B cell (primary cell): ENCODE data around the gene ZIC5. TPM values are rescaled to one million over a fixed set of nuclear protein-coding genes. Genes with fewer than 3 reads are reported as not detected.

Experiments
- ATAC-seq: fragments of 200-7000 bp; cut with Tn5 transposase; one replicate; pipeline ENCODE4 v1.10.0; 2021; ENCODE audit warnings: low read depth, mild to moderate bottlenecking, moderate number of reproducible peaks, moderate library complexity
- CTCF ChIA-PET: fragments of 350-600 bp; sonication (Branson Sonifier 250); formaldehyde crosslinking; loops from one replicate; lab custom pipeline; 2021; ENCODE audit warnings: antibody characterized with exemption, inconsistent platforms; lab: Charles Lee
- POLR2A ChIA-PET: fragments of 350-600 bp; sonication (Branson Sonifier 250); formaldehyde crosslinking; loops from one replicate; lab custom pipeline; 2021; ENCODE audit warnings: antibody characterized with exemption; lab: Charles Lee
- DNase-seq: peaks from one replicate; pipeline ENCODE4 v3.0.0; 2013
- H2AFZ ChIP-seq: 2 replicates; pipeline ENCODE4 v1.6.1; 2012; ENCODE audit warnings: mild to moderate bottlenecking, low read depth, low read length; ENCODE audit not compliant: insufficient read depth, poor library complexity, severe bottlenecking
- H3K27ac ChIP-seq, 2 donors: 1 replicate in 1 of 2; 2 replicates in 1 of 2; pipeline ENCODE4 v1.5.1; 2012 to 2013; ENCODE audit warnings: low read length in 2 of 2, mild to moderate bottlenecking in 2 of 2, moderate library complexity in 1 of 2
- H3K27me3 ChIP-seq, 4 experiments: fragments of 200-600 bp in 1 of 4; sonication (generic) in 1 of 4; replicated peaks in 1 of 4; 1 replicate in 2 of 4; 2 replicates in 2 of 4; pipeline versions ENCODE4 v1.6.1 to v1.7.0; 2013 to 2016; ENCODE audit warnings: low read length in 3 of 4, mild to moderate bottlenecking in 2 of 4, mixed read lengths in 1 of 4, moderate library complexity in 1 of 4; ENCODE audit not compliant: insufficient read depth in 4 of 4, control insufficient read depth in 3 of 4; ENCODE audit errors: control extremely low read depth in 1 of 4
- H3K36me3 ChIP-seq, 2 experiments: replicated peaks in 1 of 2; 1 replicate in 1 of 2; 2 replicates in 1 of 2; pipeline versions ENCODE4 v1.6.1 to v1.7.1; 2013; ENCODE audit warnings: low read length in 1 of 2; ENCODE audit not compliant: insufficient read depth in 2 of 2, control insufficient read depth in 1 of 2; ENCODE audit errors: control extremely low read depth in 1 of 2, extremely low read depth in 1 of 2
- H3K4me1 ChIP-seq, 2 donors: fragments of 200-600 bp in 1 of 2; sonication (generic) in 1 of 2; 1 replicate in 1 of 2; 2 replicates in 1 of 2; pipeline versions ENCODE4 v1.5.1 to v1.6.1; 2013 to 2017; ENCODE audit warnings: low read length in 2 of 2; ENCODE audit not compliant: control insufficient read depth in 2 of 2, insufficient read depth in 2 of 2
- H3K4me2 ChIP-seq: replicated peaks from 2 replicates; pipeline ENCODE3; 2012; ENCODE audit warnings: mild to moderate bottlenecking, low read depth, low read length; ENCODE audit not compliant: poor library complexity, severe bottlenecking
- H3K4me3 ChIP-seq, 5 experiments: fragments of 200-600 bp in 1 of 5; sonication (generic) in 1 of 5; 1 replicate in 3 of 5; 2 replicates in 2 of 5; pipeline versions ENCODE4 v1.5.1 to v1.7.0; 2011 to 2016; ENCODE audit warnings: low read length in 4 of 5, mild to moderate bottlenecking in 4 of 5, low read depth in 2 of 5, control low read depth in 1 of 5, moderate library complexity in 1 of 5; ENCODE audit not compliant: insufficient read depth in 1 of 5; ENCODE audit errors: control extremely low read depth in 1 of 5, extremely low read depth in 1 of 5
- H3K79me2 ChIP-seq: fragments of 200-600 bp; sonication (generic); one replicate; pipeline ENCODE4 v1.6.0; 2016; ENCODE audit warnings: low read length; ENCODE audit not compliant: control insufficient read depth, insufficient read depth
- H3K9ac ChIP-seq: fragments of 200-600 bp; sonication (generic); 2 replicates; pipeline ENCODE4 v1.6.1; 2017; ENCODE audit warnings: mild to moderate bottlenecking, low read length, moderate library complexity
- H3K9me3 ChIP-seq, 3 donors: one replicate each; pipeline versions ENCODE4 v1.6.1 to v1.7.1; 2013; ENCODE audit warnings: low read length in 2 of 3; ENCODE audit not compliant: control insufficient read depth in 2 of 3, insufficient read depth in 1 of 3; ENCODE audit errors: control extremely low read depth in 1 of 3
- H4K20me1 ChIP-seq: 2 replicates; pipeline ENCODE4 v1.6.0; 2012; ENCODE audit warnings: mild to moderate bottlenecking, low read length; ENCODE audit not compliant: insufficient read depth, control insufficient read depth, poor library complexity, severe bottlenecking
- H3K27ac Mint-ChIP-seq: one replicate; pipeline ENCODE4 v1.8.0; 2021; ENCODE audit warnings: mixed read lengths
- H3K27me3 Mint-ChIP-seq: one replicate; pipeline ENCODE4 v1.8.0; 2021; ENCODE audit warnings: mixed read lengths
- H3K4me1 Mint-ChIP-seq: one replicate; pipeline ENCODE4 v1.8.0; 2021; ENCODE audit warnings: mixed read lengths
- H3K4me3 Mint-ChIP-seq: one replicate; pipeline ENCODE4 v1.8.0; 2021; ENCODE audit warnings: mixed read lengths
- H3K9me3 Mint-ChIP-seq: one replicate; pipeline ENCODE4 v1.8.0; 2022; ENCODE audit warnings: mixed read lengths; ENCODE audit not compliant: insufficient read depth
- EZH2 ChIP-seq: IDR thresholded peaks from 2 replicates; pipeline ENCODE4 v1.6.1; 2012; ENCODE audit warnings: borderline replicate concordance, low read depth, mild to moderate bottlenecking, moderate library complexity, low read length; ENCODE audit not compliant: insufficient read depth, poor library complexity, severe bottlenecking
- WGBS: methylation state at CpG from one replicate; pipeline ENCODE4 v1.1.5; 2013; ENCODE audit warnings: missing lambda C conversion rate; ENCODE audit not compliant: insufficient coverage; 5-methylcytosine and 5-hydroxymethylcytosine counted together
- intact Hi-C: fragments of 100-400 bp; cut with micrococcal nuclease; formaldehyde crosslinking; loops from one replicate; pipeline ENCODE4 v1.10.0; 2022
- polyA plus RNA-seq: library from polyadenylated mRNA; depleted of rRNA; stranded (reverse); fragments of >200 nt; gene quantifications from 2 replicates; pipeline ENCODE4 v1.2.3, GENCODE V29; 2012
- total RNA-seq, 2 donors: library from RNA; stranded (reverse); fragments of 120-200 nt in 1 of 2; gene quantifications; 1 replicate in 1 of 2; 2 replicates in 1 of 2; pipeline versions ENCODE4 v1.2.3 to v1.2.4, GENCODE V29; 2013 to 2022
- TF ChIP-seq, protein P1 (sequence below): fragments of 200-600 bp; IDR thresholded peaks from one replicate; pipeline ENCODE4 v1.8.0; 2022; ENCODE audit warnings: antibody characterized with exemption, mild to moderate bottlenecking

The ZIC5 gene
- total and polyA plus RNA-seq, 2 donors (not counting 1 experiment from before 2014, with no cell fraction given), result not detected

DNA sequence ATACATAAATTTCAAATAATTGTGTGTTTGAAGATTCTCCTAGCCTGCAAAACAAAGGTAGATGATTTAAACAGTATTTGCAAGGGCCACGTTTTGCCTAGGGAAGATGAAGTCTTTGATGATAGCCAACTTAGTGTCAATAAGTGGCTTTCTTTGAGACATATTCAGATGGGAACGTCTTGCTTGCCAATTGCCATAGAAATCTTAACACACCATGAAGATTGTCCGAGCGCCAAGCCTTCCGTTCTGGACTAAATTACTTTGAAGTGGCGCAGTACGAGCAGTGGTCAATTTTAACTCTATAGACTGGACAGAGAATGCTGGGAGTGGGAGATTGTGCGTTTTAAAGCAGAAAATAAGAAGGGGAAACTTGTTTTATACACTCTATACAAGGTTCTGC is 9.9 kb downstream of the ZIC5 start:
- Histone ChIP-seq H3K9ac (no peak overlapping the region), H3K79me2 (no peaks in the 10 kb centered on the region), H3K9me3 (peaks cover 2 to 39% (median 4%) of the 10 kb centered on the region in 3 donors), H3K27me3 (peaks cover 2 to 83% (median 70%) of the 10 kb centered on the region in 4 experiments), H2AFZ (no peak overlapping the region), H3K4me1 (peaks cover 19 to 42% of the 10 kb centered on the region in 2 donors), H4K20me1 (no peaks in the 10 kb centered on the region), H3K36me3 (no peaks in the 10 kb centered on the region), H3K4me3 (no peak overlapping the region), H3K27ac (no peak overlapping the region), H3K4me2 (no peak overlapping the region)
- ChIA-PET POLR2A (no interaction called here), CTCF (no interaction called here)
- TF ChIP-seq, protein P1, sequence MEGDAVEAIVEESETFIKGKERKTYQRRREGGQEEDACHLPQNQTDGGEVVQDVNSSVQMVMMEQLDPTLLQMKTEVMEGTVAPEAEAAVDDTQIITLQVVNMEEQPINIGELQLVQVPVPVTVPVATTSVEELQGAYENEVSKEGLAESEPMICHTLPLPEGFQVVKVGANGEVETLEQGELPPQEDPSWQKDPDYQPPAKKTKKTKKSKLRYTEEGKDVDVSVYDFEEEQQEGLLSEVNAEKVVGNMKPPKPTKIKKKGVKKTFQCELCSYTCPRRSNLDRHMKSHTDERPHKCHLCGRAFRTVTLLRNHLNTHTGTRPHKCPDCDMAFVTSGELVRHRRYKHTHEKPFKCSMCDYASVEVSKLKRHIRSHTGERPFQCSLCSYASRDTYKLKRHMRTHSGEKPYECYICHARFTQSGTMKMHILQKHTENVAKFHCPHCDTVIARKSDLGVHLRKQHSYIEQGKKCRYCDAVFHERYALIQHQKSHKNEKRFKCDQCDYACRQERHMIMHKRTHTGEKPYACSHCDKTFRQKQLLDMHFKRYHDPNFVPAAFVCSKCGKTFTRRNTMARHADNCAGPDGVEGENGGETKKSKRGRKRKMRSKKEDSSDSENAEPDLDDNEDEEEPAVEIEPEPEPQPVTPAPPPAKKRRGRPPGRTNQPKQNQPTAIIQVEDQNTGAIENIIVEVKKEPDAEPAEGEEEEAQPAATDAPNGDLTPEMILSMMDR, result no peak
- no peak for TF ChIP-seq EZH2
- ATAC-seq (no peak), DNase-seq (no peak)
- intact Hi-C loops, result loop anchor here (5.0 kb wide), 1 partner anchor 36 kb away; no protein-coding TSS in a partner anchor
- WGBS, result no CpG with 5 or more reads among the region's 8 CpGs
- Mint-ChIP-seq H3K4me1 (peaks cover 11% of the 10 kb centered on the region), H3K27ac (no peak overlapping the region), H3K27me3 (peaks cover 76% of the 10 kb centered on the region), H3K4me3 (no peak overlapping the region), H3K9me3 (no peaks in the 10 kb centered on the region)

DNA sequence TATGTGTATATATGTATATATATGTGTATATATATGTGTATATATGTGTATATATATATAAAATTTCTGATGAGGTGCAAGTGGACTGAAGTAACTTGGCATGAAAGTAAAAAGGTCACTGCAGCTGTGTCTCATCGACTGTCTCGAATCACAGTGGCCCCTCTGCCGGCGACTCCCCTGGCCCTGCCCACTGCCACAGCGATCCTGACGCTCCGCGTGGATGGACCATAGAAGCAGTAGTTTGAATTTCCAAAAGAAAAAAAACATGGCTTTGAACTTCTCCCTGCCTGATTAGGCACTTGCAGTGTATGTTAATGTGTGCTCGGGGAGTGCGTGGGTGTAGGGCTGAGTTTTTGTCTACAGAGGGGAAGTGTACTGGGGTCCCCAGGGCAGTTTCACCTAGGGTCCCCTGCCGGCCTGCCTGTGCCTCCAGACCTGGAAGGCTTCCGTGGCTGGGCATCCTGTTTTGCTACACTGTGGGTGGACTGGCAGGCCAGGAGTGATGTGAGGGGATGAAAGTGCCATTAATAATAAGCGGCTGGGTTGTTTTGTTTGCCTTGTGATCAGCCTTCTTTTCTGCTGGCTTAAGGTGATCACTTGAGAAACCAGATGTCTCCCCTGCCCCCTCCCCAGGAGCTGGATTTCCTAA is 10.8 kb downstream of the ZIC5 start:
- peaks cover 2 to 82% (median 71%) of the 10 kb centered on the region in 4 experiments for H3K27me3 ChIP-seq
- H4K20me1 ChIP-seq, result no peaks in the 10 kb centered on the region
- H3K36me3 ChIP-seq, result no peaks in the 10 kb centered on the region
- no peak overlapping the region for H3K4me3 ChIP-seq
- Mint-ChIP-seq H3K27ac (no peak overlapping the region), H3K4me3 (no peak overlapping the region), H3K9me3 (no peaks in the 10 kb centered on the region), H3K4me1 (peaks cover 16% of the 10 kb centered on the region), H3K27me3 (peaks cover 74% of the 10 kb centered on the region)
- DNase-seq, result no peak
- ChIA-PET CTCF (interaction anchor here (1.0 kb wide), 1 partner anchor 35 kb away, joined by 3 read pairs; no protein-coding TSS in a partner anchor), POLR2A (no interaction called here)
- no peak overlapping the region for H3K9ac ChIP-seq
- 7% methylated on average over 12 of the region's 13 CpGs for WGBS
- H3K79me2 ChIP-seq, result no peaks in the 10 kb centered on the region
- H3K4me1 ChIP-seq, result peaks cover 27 to 48% of the 10 kb centered on the region in 2 donors
- intact Hi-C loops, result loop anchor here (5.0 kb wide), 1 partner anchor 37 kb away; no protein-coding TSS in a partner anchor
- no peak overlapping the region for H3K27ac ChIP-seq
- no peak overlapping the region for H2AFZ ChIP-seq
- TF ChIP-seq, protein P1, result no peak
- no peak for TF ChIP-seq EZH2
- ATAC-seq, result no peak
- peaks cover 2 to 47% (median 4%) of the 10 kb centered on the region in 3 donors for H3K9me3 ChIP-seq
- no peak overlapping the region for H3K4me2 ChIP-seq
